Embryonic facial prominence (tissue), 1 donor: ENCODE measurements around the gene ZNF407.

Experiments used
- DNase-seq: peaks from one replicate; pipeline ENCODE4 v3.0.0-alpha.2; 2016; ENCODE audit errors: extremely low spot score

ZNF407 gene

DNA sequence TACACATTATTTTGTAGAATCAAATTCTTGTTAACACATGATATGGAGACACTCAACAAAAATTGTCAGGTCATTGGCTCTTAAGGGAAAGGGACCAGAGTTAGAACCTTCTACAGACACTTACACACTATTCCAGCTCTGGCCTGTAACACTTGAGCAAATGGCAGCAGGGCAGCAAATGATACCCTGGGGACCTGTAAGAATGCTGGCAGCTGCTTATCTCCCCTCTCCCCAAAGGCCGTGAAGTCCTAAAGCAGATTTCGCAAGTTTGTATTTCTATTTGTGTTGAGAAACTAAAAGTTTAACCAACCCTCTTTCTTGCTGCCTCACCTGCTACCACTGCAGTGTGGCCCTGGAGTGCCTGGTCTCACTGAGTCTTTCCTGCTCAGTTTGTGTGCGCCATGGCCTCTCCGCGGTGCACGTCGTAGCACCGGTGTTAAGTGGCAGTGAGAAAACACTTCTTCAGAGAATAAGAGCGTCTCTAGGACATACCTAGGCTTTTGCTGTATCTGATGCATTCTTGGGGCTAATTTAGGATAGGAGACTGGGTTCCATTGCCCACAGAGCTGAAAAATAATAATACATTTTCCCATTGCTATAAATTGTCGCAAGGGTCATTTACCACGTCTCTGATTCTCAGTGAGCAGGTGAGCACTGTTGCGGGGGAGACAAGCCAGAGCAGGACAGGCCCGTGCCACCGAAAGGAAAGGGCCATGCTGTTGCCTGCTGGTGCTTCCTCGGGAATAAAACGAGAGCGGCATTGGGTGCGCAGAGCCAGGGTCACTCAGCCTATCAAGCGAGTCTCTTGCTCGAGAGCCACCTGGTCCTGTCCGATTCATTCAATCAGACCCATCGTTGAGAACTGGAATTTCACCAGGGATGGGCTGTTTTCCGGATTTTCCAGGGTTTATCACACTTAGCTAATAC lies 406.4 kb downstream of the ZNF407 start:
- no peak for DNase-seq

GRCh38 chr18:75005626-75006025 lies 408.0 kb downstream of the ZNF407 start:
- no peak for DNase-seq

DNA sequence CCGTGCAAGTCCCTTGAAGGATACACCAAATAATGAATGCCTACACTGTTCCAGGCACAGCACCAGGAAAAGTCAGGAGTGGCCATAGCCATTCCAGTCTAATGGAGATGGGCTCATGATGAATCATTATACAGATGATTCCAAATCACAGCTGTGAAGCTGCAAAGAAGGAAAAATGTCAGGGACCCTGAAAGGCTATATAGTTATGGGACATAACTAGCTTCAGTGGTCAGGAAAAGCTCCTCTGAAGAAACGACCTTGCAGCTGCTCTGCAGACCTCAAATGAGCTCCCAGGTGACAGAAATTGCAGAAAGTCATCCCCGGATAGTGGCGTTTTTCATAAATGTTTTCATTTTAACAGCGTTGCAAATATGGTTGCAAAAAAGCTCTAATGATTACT lies 410.5 kb downstream of the ZNF407 start:
- no peak for DNase-seq

DNA sequence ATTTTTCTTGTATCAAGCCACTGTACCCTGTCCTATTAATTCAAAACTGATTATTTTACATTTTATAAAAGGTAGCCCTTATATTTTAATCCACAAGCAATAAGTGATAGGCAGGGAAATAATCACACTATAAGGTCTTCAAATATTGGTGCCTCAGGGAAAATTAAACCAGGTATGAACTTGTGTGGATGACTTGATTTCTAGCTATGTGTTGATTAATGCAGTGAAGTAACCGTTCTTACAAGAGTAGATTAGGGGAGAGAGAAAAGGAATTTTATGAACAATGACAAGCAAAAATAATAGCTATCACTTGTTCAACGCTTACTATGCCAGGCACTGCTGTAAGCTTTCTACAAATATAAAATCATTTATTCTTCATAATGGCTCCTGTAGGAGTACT lies 411.6 kb downstream of the ZNF407 start:
- no peak for DNase-seq

- no peak for DNase-seq
These were observed 412.2 kb downstream of the ZNF407 start for GRCh38 chr18:75009878-75010277.

- no peak for DNase-seq
These were observed 412.6 kb downstream of the ZNF407 start for GRCh38 chr18:75010278-75010677.

- DNase-seq: no peak
These were observed 413.0 kb downstream of the ZNF407 start for GRCh38 chr18:75010689-75011088.

DNA sequence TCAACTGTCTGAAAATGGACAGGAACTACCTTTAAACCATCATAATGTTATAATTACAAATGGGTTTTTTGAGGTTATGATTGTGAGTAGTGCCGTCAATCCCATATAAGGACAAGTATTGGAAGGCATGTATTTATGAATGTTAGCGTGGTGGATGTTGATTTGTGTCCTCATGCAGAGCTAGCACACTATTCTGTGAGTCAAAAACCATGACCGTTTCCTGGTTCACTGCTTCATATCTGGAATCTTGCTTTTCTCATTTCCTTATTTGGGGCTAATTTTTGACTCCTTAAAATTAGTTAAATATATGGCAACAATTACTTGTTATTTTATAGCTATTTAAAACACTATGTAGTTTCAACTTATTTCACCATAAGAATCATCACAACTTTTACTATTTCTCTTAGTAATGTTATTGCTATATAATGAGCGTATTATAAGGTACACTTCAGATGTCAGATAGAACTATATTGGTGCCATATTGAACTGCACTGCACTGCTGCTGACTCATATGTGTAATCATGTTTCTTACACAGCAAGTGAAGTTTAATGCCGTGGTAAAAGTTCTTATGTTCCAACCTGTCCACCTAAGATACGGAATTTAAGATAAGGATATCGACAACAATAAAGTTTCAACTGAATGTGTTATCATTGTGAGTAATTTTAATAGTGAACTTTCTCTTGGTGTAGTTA lies 418.5 kb downstream of the ZNF407 start:
- no peak for DNase-seq

DNA sequence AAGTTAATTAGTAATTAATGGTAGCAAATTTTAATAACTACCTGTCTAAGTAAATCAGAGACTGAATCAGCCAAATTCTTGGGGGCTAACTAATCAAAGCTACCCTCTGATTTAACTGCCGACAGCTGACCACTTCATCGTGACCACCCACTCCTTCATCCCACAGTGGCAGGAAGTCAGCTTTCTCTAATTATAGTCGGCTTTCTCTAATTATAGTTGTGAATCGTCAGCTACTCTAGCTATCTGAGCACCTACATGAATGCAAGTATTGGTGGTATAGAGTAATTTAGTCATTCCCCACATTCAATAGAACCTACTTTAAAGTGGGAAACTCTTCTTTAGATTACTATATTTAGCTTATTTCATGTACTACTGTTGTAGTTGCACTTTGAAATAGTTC lies 425.8 kb downstream of the ZNF407 start:
- no peak for DNase-seq

GRCh38 chr18:75024871-75025270 lies 427.2 kb downstream of the ZNF407 start:
- no peak for DNase-seq

GRCh38 chr18:75025573-75025972 lies 427.9 kb downstream of the ZNF407 start:
- DNase-seq: no peak

- DNase-seq: no peak
These were observed 431.8 kb downstream of the ZNF407 start for GRCh38 chr18:75029481-75029880.

GRCh38 chr18:75031717-75032317 lies 434.1 kb downstream of the ZNF407 start:
- no peak for DNase-seq

GRCh38 chr18:75033516-75033915 lies 435.8 kb downstream of the ZNF407 start:
- DNase-seq: no peak

GRCh38 chr18:75034937-75035336 lies 437.3 kb downstream of the ZNF407 start:
- DNase-seq: no peak

DNA sequence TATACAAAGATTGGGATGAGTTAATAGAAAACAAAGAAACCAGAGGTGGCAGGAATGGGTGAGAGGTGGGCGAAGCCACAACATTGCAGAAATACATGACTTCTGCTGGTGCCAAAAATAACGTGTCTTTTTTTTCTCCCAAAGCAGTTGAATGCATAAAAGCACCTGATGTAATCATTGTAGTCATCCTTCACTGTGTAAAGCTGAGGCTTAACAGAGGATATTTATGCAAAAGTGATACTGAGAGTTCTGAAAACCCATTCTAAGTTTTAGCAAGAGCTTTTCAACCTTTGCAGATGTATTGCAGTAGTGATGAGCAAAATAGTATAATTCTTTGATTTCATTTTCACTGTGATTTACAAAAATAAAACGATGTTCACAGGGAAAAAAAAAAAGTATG lies 438.3 kb downstream of the ZNF407 start:
- DNase-seq: no peak

DNA sequence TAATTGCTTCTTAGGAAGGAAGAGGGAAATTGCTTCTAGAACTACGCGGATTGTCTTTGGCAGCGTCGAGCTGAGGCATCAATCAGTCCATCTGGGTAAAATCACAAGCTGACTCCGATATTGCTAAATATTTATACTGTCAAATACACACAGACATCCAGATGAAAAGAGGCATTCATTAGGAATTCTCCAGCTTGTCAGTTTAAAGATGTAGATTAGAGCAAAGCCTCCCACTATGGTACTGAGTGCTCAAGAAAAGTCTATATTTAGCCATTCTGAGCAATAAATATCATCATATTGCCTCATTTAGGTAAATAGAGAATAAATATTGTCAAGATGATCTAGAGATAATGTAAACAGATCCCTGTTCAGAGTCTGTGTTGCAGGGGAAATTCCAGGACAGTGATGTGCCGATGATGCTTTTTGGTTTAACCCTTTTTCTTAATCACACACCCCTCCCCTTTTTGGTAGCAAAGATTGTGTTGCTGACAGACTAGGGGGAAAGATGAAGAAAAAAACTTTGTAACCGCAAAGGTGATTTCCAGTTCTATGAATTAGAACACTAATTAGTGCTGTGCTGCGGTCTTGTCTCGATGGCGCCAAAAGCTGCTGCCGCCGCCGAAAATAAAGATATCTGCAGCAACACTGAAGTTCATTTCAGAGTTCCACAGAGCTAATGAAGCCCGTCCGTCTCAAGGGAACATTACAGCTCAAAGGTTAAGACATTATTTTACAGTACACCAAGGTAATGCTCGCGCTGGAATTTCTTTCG lies 439.4 kb downstream of the ZNF407 start:
- no peak for DNase-seq

DNA sequence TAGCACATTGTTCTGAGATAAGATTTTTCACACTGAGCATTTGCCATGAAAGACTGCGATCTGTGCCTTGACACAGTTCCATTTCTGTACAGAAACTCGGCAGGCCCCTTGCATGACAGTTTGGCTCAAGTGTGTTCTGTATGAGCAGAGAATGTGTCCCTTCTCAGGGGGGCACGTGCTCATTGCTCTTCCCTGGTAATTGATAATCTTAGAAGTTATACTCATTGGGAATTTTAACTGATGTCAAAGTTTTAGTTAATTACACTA lies 440.0 kb downstream of the ZNF407 start:
- no peak for DNase-seq

DNA sequence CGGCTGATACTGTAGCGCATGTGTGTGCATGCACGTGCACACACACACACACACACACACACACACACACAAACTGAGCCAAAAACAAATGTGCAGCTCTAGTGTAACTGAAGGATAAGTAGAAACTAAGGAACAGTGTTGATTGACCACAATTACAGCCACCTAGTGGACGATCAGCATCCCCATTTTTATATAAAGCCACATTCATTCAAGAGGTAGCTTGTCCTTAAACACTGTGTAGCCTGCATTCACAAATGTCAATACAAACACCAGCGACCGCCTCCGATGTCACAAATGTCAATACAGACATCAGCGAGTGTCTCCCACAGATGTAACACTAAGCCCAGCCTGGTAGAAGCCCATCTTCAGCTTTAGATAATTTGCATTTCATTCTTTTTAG lies 443.9 kb downstream of the ZNF407 start:
- no peak for DNase-seq

- DNase-seq: no peak
These were observed 445.8 kb downstream of the ZNF407 start for GRCh38 chr18:75043478-75043877.

DNA sequence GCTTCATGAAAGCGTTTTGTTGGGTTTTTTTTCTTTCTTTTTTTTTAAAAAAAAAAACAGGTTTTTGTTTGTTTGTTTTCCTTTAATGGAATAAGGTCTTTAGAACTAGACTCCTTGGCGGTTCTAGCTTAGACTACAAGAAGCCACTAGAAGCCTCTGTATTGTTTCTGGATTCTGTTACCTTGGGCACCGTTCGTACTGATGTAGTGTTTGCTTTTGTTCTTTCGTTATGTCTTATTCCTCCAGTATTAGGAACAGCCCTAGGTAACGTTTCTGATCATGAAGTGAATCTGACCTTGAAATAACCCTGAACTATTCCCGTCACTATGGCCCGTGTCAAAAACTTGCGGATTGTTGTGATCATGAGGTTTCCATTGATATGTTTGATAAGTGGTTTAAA lies 446.6 kb downstream of the ZNF407 start:
- no peak for DNase-seq

DNA sequence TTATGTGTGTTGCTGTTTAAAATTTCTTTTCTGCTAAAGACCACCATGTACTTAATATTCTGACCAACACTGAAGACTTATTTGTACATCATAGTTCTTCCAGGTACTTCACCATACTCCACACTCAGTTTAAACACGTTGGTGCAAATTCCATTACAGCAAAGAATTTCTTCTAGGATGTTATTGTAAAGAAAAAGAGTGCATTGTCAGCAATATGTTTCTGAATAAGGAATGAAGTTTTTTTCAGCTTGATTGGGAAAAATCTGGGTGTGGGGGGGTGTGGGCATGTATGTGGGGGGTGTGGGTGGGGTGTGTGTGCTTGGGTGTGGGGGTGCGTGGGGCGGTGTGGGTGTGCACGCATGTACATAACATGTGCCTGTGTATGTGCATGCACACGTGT lies 447.1 kb downstream of the ZNF407 start:
- DNase-seq: no peak
